Measurements from ENCODE around the gene AGPAT1.

- TF ChIP-seq CTCF (optimal IDR thresholded peaks at IDR 0.05 in 1 of 3, IDR thresholded peaks at IDR 0.05 in 1 of 3, conservative IDR thresholded peaks at IDR 0.05 in 1 of 3; ENCODE audit: extremely low read depth in 1 of 3, insufficient read depth in 2 of 3, low read length in 3 of 3) (no peak), EZH2 (IDR thresholded peaks at IDR 0.05; ENCODE audit: low read length) (no peak)
Observed at GRCh38 chr6:32175711-32176475, at the start of gene AGPAT1.

Measured in keratinocyte (primary cell).